DND-41 (cell line): Measurements from ENCODE around the gene KCNA3.

Experiments
- CTCF ChIP-seq: IDR thresholded peaks from 2 replicates; pipeline ENCODE4 v1.5.1; 2012; ENCODE audit warnings: borderline replicate concordance, low read length, moderate library complexity, mild to moderate bottlenecking; ENCODE audit not compliant: poor library complexity, severe bottlenecking; ENCODE audit errors: extremely low read depth
- EZH2 ChIP-seq: IDR thresholded peaks from 3 replicates; pipeline ENCODE4 v1.6.1; 2012; ENCODE audit warnings: borderline replicate concordance, low read depth, mild to moderate bottlenecking, moderate library complexity, low read length, inconsistent platforms; ENCODE audit not compliant: severe bottlenecking

- TF ChIP-seq CTCF (no peak), EZH2 (no peak)
These were observed 41.1 kb downstream of the KCNA3 start for GRCh38 chr1:110633646-110634030.
